Measurements from ENCODE around the gene MUSK.
A peak's percentile ranks its signal among the peaks of the same experiment; 100 is the strongest.
"Not testable (repeated sequence)": the region's sequence is repeated elsewhere in the genome, so short reads cannot be mapped to it uniquely, and the experiment has no call there.

The MUSK gene

DNA sequence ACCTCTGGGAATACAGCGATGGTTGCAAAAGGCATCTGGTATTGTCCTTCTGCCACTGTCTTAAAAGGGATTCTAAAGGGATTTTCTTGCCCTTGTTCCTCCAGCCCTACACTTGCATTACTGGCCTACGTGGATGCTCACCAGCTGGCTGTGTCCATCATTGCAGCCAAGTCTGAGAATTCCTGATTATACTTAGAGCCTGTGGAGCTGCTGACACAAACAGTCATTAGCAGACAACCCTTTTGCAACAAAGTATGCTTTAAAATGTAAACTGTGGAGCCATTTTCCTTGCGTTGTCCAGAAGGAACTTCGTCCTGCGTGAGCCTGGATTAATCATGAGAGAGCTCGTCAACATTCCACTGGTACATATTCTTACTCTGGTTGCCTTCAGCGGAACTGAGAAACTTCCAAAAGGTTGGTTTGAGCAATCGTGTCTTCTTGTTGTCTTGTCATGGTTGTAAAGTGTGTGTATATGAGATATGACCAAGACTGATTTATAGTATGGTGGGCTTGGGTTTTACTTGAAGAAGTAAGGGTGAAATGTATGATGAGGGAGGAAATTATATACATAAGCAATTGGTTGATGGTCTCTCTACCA lies at the start of gene MUSK:
MUSK (plus strand) TSS at position 222 of the 598 bp plus-strand sequence; CDS start at position 336, 114 bp downstream.
- DNase-seq: no peak

DNA sequence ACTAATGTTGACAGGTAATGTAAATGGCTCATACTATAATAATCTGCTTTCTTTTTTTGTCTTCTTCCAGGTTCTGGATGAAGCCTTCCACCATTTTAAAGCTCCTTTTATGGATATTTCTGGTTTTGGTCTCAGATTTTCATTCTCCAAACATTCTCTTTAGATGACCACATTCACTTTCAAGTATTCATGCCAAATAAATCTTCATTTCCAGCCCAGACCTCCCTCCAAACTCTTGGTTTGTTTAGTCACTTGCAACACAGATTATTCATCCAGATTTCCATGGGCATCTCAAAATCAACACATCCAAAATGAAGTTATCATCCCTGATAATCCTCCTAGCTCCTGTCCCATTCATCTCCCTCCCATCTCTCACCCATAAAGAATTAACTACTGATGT lies 48.8 kb upstream of the MUSK start:
- DNase-seq: no peak

DNA sequence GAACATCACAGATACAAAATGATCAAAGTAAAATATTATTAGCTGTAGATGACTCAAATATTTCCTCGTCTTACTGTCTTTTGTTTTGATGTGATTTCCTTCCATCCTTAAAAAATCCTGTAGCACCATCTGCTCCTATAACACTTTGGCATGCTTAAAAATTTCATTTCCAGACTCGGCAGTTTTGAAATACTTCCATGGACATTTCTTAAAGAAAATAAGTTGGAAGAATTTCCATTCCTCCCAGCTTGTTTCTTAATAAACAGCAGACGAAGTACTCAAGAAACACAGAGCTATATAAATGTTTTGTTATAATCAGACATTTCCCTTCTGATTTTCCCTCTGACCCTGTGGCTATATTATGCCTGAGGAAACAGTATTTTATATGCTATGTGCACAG lies 47.9 kb upstream of the MUSK start:
- no peak for DNase-seq

GRCh38 chr9:110622368-110622767 lies 46.2 kb upstream of the MUSK start:
- DNase-seq: no peak

DNA sequence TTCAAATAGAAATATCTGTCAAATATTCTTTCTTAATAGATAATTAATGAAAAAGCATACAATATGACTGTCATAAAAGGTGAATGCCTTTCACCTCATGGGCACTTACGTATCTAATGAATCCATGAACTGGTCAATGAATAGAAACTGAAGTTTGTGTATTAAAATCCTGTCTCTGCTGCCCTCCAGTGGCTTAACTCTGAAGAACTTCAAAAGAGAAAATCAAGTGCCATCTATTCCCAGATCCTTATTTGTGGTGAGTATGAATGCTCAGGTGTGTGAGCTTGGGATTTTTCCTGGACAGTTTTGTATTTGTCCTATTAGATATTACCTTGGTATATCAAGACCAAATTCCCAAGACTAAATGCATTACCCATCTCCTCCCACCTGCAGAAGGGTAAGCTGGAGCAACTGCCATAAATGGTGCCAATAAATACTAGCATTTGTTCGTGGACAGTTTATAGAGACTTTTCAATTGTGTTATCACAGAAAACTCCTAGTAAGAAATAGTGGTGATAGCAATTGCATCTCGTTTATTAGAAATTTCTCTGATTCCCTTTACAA lies 45.0 kb upstream of the MUSK start:
- DNase-seq: peak; percentile 68

GRCh38 chr9:110626101-110626829 lies 42.3 kb upstream of the MUSK start:
- no peak for DNase-seq

- DNase-seq: no peak
Measured at GRCh38 chr9:110635589-110635988, 33.0 kb upstream of the MUSK start.

DNA sequence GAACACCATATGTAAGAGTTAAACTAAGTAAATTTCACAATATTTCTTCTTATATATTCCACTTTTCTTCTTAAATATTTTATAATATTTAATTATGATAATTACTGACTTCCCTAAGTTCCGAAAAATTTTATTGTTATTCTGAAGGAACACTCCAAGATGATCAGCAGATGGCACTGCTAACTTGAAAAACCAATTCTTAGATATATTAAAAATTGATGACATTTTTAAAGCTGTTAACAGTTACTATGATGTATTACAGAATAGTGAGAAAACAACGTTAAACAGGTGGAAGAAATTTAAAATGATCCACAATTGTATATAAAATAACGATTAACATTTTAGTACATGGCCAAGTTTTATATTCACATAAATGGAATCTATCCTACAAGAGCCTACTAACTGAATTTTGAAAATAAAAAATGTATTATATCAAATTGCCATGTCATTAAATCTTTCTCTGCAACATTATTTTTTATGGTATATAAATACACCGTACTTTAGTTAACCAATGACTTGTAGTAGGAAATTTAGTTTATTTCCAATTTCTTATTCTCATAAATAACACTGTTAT lies 30.1 kb upstream of the MUSK start:
- peak; percentile 7 for DNase-seq

DNA sequence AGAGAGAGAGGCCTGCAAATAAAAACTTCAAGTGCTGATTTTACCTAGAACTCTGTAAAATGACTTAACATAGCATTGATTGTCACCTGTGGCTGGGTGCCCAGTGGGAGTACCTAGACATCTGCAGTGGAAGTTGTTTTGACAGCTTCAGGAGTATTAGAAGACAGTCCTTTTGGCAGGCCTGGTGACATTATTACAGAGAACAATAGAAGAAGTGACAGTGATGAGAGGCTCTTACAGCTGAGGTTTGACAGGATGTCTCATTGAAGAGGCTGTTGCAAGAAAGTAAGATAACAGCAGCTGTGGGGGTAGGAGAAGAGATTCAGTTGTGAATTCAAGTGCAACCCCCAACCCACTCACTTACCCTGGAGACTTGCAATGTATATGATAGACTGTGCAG lies 27.9 kb upstream of the MUSK start:
- DNase-seq: no peak

- no peak for DNase-seq
Measured at GRCh38 chr9:110641293-110641692, 27.3 kb upstream of the MUSK start.

- DNase-seq: no peak
Measured at GRCh38 chr9:110648696-110649095, 19.9 kb upstream of the MUSK start.

GRCh38 chr9:110650261-110650660 lies 18.3 kb upstream of the MUSK start:
- DNase-seq: no peak

DNA sequence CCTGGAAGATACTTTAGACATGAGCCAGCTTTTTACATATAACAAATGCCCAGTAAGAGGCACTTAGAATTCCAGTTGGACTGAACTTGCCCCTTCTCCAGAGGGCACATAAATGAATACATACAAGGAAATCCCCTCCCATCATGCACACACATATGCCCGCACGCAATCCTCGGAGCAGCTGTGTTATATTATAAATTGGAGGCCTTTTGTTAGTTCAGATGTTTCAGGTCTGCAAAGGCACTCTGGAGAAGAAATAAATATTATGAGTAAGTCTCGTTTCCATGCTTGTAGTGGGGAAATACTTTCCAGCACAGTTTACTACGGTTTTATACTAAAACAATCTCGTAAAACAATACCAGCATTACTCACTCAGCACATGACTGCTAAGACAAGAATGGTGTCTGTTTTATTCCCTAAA lies 17.6 kb upstream of the MUSK start:
- DNase-seq: no peak

DNA sequence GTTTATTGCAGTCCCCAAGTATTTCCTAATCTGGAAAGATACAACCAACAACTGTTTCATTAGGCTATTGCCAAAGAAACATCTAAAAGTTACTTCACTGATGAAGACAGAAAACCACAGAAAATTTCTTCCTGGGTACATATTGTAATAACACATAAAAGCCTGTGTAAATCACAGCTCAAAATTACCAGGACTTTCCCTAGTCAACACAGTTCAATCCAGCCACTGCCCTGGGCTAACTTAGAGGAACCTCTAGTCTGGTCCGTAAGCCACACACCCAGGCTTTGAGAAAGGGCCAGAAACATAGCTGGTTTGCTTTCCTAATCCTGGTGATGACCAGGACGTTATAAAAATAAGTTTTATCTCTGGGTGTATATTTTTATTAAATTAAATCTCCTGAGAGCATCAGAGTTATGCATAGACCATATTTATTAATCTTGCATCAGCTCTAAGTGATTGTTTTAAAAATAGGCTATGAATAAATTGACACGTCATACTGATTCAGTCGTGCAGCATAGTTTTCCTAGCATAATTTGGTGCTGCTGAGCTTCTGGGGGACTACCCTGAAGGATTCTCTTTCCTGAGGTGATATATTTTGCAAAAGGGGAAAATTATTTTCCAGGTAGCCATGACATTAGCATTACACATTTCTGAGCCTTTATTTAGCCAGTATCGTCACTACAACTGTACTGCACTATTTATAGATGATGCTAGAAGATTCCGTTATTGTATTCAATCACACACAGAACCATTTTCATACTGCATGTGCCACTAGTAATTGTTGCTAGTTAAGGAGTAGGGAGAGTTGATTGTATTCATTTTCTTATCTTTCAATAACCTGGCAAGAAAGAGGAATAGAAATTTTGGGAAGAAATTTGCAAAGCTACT lies 12.6 kb upstream of the MUSK start:
- no peak for DNase-seq

DNA sequence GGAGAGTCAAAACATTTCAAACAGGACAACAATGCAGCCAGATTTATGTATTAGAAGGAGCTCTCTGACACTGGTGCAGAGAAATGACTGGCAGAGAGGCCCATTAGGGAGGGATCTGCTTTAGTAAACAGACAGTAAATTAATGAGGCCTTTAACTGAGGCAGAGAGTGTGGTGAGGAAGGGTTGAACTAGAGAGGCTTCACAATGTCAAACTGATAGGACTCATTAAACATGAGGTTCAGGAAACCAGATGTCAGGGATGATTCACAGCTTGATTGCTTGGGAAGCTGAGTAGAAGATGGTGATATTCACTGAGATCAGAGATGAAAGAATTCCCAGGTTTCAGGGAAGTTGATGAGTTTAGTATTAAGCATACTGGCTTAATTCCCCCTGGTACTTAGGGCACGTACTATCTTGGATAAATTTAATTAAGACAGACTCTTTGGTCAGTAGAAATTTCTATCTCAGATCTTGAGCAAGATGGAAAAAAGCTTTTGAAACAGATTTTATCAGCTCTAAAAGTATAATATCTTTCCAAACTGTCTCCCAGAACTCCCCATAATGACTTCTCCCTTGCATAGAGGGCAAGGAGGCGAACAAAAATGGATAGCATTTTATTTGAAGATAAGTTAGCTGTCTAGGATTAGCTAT lies 8.6 kb upstream of the MUSK start:
- DNase-seq: no peak

GRCh38 chr9:110669433-110669832 lies 842 bp downstream of the MUSK start:
- no peak for DNase-seq

GRCh38 chr9:110671849-110672248 lies 3.3 kb downstream of the MUSK start:
- DNase-seq: no peak

DNA sequence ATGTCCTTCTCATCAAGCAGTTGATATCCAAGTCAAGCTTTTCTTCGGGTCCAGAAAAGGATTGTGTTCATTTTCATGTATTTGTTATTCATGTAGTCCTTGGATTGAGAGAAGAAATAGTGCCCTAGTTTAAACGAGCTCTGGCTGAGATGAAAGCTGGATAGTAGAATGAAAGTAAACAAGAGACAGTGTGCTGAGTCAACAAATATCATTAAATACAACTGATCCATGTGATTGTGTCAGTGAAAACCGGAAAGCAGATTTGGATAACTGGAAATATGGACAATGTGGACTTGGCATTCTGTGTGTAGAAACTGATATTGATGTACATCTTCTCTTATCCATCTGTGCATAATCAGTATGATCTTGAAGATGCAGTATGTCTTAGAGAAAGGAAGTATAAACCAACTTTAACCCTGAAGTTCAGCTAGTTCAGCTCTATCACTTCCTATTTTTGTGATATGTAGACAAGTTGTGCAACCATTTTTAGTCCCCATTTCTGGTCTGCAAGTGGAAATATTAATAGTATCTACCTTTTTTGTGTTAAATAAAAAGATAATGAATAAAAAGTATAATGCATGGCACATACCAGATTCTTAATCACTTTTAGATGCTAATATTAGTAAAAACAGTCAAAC lies 4.4 kb downstream of the MUSK start:
- no peak for DNase-seq

GRCh38 chr9:110687497-110687896 lies 18.9 kb downstream of the MUSK start:
- no peak for DNase-seq

DNA sequence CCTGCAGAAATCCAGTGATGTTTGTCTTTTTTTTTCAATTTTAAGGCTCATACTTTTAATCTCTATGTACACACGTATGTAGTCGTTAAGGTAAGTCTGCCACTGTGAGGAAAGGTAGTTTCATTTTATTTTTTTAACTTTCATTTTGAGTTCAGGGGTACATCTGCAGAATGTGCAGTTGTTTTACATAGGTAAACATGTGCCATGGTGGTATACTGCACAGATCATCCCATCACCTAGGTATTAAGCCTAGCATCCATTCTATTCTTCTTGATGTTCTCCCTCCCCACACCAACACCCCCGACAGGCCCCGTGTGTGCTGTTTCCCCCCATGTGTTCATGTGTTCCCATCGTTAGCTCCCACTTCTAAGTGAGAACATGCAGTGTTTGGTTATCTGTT lies 19.7 kb downstream of the MUSK start:
- DNase-seq: no peak

DNA sequence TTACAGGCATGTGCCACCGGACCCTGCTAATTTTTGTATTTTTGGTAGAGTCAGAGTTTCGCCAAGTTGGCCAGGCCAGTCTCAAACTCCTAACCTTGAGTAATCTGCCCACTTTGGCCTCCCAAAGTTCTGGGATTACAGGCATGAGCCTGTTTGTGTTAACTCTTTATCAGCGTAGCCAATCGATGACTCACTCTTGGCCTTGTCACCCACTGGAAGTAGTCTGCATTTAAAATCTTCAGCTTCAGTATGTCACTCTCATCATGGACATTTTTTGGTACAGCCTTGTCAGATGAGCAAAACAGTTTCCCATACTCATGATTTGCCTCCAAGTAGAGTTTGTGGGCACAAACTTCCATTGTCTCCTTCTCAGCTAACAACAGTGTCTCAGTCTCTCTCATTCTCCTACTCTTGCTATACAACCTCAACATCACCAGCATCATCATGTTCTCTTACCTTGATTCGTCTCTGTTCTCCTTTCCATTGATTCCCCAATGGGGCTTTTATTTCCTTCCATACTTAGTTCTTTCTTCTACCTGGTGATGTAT lies 22.5 kb downstream of the MUSK start:
- no peak for DNase-seq

DNA sequence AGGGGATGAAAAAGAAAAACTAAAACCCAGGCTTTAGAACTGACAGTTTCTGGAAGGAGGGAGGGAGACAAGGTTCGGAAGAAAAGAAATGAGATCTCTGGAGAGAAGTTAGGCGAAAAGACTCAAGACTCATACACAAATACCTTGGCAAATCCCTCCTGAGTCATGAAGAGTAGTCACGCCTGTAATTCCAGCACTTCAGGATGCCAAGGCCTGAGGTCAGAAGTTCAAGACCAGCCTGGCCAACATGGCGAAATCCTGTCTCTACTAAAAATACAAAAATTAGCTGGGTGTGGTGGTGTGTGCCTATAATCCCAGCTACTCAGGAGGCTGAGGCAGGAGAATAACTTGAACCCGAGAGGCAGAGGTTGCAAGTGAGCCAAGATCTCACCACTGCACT lies 27.3 kb downstream of the MUSK start:
- not testable (repeated sequence) for DNase-seq
